Effector CD8-positive, alpha-beta T cell (primary cell): Measurements from ENCODE around the gene DYNAP.

ENCODE experiments used
- DNase-seq: peaks from one replicate; lab custom pipeline; 2025; lab: John Stamatoyannopoulos, UW

Gene DYNAP

DNA sequence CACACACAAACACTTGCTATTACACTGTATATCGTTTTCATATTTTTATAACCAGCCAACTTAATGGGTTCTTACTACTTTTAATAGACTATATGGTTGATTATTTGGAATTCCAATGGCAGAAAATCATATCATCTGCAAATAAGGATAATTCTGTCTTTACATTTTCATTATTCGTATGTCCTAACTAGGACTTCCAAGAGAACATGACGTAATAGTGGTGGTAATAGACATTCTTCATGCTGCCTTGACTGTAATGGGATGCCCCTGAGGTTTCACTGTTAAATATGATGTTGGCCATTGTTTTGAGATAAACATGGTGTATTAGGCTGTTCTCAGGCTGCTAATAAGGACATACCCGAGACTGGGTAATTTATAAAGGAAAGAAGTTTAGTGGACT is 45.2 kb downstream of the DYNAP start:
- no peak for DNase-seq

- no peak for DNase-seq
Observed at GRCh38 chr18:54641734-54642133, 50.7 kb downstream of the DYNAP start.

GRCh38 chr18:54647176-54647575 is 56.1 kb downstream of the DYNAP start:
- no peak for DNase-seq
